Body of pancreas (tissue), 4 donors: ENCODE data around the gene ERC2.
A peak's percentile ranks its signal among the peaks of the same experiment; 100 is the strongest.

Experiments
- CTCF ChIP-seq, 7 experiments: fragments of 450-650 bp in 4 of 7; fragments of 200-600 bp in 3 of 7; sonication (generic) in 3 of 7; IDR thresholded peaks; one replicate each; pipeline ENCODE4 v1.5.1; 2016 to 2019; ENCODE audit warnings: antibody characterized with exemption in 7 of 7
- POLR2A ChIP-seq, 3 donors: fragments of 450-650 bp; IDR thresholded peaks; one replicate each; pipeline ENCODE4 v1.6.1; 2016; ENCODE audit warnings: antibody characterized with exemption in 3 of 3, mild to moderate bottlenecking in 2 of 3

GRCh38 chr3:56254835-56255234, 213.4 kb downstream of the ERC2 start:
- TF ChIP-seq CTCF (IDR thresholded peaks at IDR 0.05) (peak in 3 of 7 experiments; percentile 10 to 17 (median 13)), POLR2A (IDR thresholded peaks at IDR 0.05) (no peak)
